DND-41 (cell line): ENCODE data around the gene TMEM271.

ENCODE experiments used
- CTCF ChIP-seq: IDR thresholded peaks from 2 replicates; pipeline ENCODE4 v1.5.1; 2012; ENCODE audit warnings: borderline replicate concordance, low read length, moderate library complexity, mild to moderate bottlenecking; ENCODE audit not compliant: poor library complexity, severe bottlenecking; ENCODE audit errors: extremely low read depth
- EZH2 ChIP-seq: IDR thresholded peaks from 3 replicates; pipeline ENCODE4 v1.6.1; 2012; ENCODE audit warnings: borderline replicate concordance, low read depth, mild to moderate bottlenecking, moderate library complexity, low read length, inconsistent platforms; ENCODE audit not compliant: severe bottlenecking

- TF ChIP-seq CTCF (no peak), EZH2 (no peak)
These were observed 43.3 kb downstream of the TMEM271 start for GRCh38 chr4:532588-533317.
